ENCODE results near the gene DPYSL4. TPM values are rescaled to one million over a fixed set of nuclear protein-coding genes. Genes with fewer than 3 reads are reported as not detected.

The DPYSL4 gene
- polyA plus RNA-seq, 5 donors: 8.0 to 13.5 (median 12.4) TPM

DNA sequence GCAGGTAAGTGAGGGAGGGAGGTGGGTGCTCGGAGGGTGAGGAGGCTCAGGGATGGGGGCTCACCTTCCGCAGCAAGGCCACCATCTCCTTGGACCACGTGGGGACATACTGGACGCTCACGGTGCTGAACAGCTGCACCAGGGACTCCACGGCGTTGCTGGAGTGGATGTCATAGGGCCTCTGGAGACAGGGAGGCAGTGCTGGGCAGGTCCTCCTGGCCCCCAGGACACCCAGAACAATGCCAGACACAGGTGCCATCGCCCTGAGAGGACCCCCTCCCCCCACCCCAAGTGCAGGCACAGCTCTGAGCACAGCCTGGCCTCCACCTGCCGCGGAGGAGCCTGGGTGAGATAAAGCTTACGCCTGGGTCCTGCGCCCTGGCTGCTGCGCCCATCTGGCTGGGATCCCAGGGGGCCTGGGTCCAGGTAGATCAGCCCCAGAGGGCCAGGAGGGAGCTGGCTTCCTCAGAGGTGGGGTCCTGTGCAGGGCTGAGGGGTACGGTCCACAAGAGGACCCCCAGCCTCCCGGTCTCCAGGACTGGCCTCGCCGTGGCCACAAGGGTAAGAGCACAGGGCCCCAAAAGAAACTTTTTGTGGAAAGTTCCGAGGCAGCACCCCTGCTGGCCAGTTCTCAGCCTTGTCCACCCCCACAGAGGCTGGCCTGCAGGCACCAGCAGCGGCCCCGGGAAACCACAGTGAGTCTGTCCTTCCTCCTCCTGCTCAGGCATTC is 37.8 kb downstream of the DPYSL4 start:
- DNase-seq: no peak

DNA sequence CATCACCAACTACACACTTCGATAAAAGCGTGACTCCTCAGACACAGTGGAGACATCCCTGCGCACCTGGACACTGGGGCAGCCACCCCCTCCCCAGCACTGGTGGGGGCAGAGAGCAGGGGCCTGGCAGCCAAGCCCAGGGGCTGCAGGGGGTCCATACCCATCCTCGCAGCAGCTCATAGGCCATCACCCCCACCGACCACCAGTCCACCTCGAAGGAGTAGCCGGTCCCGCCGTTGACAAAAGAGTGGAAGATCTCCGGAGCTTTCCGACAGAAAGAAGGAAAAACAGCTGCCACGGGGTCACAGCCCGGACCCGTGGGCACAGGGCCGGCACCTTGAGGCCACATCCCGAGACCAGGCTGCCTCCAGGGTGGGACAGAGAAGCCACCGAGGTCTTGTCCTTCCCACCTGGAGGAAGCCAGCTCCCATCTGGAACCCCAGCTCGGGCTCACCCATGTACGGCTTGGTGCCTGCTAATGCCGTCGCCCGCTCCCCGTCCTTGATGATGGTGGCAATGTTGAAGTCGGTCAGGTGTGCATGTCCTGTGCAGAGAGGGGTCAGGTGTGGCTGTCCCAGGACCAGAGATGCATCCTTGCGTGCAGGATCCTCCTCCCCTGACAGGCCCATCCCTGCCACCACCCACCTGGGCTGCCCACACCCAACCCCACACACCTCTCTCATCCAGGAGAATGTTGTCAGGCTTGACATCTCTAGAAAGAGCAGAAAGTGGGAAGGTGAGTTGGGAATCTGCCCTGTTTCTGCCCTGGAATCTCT is 38.5 kb downstream of the DPYSL4 start:
- DNase-seq: no peak

DNA sequence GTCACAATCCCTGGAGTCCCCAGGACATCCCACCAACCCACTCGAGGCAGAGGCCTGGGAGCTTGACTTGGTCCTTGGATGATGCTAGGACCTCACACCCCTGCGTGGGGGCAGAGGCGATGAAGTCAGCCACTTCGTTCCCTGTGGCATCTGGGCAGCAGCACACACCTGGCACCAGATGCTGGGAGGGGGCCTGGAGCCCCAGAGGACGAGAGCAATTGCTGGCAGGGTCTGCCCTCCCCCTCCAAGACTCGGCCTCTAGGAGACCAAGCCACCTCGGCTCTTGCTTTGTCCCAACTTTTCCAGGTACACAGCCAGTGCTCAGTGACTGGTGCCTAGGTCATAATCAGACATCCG is 39.1 kb downstream of the DPYSL4 start:
- DNase-seq: no peak

DNA sequence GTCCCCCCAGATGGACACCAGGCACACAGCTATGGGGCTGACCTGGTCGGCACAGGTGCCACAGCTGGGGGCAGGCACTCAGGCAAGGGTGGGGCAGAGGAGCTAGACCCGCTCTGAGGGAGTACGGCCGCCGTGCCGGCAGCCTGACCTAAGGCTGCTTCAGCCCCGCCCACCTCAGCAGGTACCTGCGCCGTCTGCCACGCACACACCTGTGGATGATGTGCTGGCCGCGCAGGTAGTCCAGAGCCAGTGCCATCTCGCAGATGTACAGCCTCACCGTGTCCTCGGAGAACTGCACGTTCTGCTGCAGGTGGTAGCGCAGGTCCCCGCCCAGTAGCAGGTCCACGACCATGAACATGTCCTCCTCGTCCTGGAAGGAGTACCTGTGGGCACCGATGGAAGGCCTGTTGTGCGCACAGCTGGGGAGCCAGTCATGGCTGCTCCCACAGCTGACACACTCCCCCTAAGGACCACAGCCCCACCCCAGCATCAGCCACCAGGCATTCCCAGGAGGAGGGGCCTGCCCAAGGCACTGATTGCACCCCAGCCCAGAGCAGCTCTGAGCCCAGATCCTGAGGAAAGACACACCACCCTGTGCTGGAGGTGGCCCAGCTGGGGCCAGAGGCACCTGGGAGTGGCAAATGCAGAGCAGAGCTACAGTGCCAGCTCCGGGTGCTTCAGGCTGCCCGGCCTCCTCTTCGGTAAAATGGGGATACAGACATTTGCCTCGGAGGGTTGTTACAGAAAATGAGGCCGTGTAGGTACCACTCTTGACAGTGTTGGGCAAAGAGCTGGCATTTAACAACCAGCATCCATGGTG is 40.0 kb downstream of the DPYSL4 start:
- DNase-seq: no peak

DNA sequence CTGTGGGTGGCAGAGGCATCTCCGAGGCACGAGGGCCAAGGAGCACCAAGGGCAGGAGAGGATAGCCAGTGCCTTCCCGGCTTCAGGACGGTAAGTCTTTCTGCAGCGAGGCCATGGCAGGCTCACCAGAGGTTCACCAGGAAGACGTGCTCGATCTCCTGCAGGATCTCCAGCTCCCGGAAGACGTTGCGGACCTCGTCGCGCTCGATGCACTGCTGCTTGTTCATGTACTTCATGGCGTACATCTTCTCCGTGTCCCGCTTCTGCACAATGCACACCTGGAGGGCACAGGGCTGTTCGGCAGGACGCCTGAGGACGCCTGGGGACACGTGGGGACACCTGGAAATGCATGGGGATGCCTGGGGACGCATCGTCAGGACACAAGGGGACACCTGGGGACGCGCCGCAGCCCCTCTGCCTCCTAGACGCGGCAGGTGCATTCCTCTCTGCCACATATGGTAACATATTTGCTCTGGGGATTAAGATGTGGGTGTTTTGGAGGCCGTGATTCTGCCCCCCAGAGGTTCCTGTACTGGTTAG is 41.2 kb downstream of the DPYSL4 start:
- DNase-seq: no peak

DNA sequence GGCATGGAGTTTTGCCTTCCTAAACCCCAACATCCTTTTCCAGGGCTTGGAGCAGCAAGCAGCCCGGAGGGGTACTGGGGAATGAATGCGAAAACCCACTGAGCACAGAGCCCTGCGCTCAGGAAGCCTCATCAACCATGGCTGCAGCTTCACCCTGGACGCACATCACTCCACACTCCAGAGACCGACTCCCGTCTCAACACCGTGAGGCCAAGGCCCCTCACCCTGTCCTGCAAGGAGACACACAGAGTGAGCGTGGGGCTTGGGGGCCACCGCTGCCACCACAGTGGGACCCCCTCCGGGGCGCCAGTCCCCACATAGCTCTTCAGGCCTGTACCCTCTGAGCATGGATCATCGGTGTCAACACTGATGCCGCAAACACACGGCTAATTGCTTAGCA is 41.9 kb downstream of the DPYSL4 start:
- DNase-seq: no peak

DNA sequence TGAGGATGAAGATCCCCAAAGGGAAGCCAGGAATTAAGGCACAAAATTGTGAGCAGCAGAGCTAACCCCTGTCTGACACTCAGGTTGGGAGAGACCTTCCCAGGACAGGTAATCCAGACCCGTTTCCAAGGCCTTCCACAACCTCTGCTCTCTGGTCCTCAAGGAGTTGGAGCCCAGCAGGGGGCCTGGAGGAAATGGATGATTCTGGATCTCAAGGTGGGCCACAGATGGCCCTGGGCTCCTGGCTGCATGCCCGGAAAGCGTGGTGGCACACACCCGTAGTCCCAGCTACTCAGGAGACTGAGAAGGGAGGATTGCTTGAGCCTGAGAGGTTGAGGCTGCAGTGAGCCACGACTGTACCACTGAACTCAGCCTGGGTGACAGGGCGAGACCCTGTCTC is 42.3 kb downstream of the DPYSL4 start:
- DNase-seq: no peak

DNA sequence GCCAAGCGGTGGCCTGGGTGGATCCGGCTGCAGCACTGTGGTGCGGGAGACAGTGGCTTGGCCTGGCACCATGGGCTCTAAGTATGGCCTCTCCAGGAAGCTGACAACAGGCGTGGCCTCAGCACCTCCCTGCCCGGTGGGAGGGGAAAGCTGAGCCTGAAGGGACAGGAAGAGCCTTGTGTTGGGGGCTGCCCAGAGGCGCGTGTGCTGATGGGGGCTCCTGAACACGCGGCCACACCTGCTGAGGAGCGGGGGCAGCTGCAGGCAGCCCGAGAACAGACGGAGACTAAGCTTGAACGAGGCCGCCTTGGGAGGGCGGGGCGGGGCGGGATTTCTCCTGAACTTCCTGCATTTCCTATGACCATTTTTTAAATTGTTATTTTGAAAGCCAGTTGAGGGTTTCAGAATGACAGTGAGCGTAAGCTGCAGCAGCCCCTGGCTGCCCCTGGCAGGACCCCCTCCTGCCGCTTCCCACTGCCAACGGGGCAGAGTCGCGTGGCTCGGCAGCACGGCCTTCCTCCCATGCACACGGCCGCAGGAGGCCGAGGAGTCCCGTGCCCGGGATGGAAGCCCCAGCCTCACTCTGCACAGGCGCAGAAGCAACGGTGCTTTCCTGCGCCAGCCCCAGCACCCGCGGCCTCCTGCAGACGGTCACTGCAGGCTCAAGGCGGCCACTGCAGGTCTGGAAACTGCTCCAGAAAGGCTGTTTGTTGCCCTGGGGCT is 43.2 kb downstream of the DPYSL4 start:
- DNase-seq: no peak

DNA sequence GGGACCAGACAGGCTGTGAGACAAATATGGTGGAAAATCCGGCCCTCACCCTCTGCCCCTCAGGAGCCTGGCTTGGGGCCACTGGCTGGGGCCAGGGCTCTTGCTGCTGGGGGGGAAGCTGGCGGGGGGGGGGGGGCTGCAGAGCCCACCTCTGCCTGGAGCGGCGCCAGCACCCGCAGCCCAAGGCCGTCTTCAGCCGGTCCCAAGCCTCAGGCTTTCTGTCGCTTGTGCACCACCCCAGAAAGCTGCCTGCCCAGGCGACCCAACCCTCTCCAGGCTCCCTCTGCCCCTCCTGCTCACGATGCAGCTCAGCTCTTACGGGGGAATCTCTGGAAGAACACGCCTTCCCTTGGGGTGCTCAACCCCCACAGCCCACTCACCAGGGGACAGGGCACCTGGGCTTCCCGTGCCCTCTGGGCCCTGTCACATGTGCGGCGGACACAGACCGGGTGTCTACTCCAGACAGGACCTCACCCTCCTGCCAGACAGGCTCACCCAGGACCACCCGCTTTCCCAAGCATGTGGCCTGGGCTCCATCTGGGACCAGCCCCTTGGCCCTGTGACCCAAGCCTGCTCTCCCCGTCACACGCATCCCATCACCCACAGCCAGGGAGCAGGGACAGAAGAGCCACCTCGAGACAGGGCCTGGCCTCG is 43.9 kb downstream of the DPYSL4 start:
- no peak for DNase-seq

DNA sequence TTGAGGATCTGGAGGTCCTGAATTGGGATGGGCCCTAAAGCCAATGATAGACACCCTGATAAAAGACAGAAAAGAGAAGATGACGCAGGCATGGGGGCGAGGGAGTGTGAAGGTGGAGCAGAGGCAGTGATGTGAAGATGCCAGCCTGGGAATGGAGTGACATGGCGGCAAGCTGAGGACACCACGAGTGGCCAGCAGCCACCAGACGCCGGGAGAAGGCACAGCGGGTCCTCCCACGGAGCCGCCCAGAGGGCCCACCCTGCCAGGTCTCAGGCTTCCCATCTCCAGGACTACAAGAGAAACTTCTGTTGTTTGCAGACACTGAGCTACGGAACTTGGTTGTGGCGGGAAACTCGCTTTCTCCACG is 44.9 kb downstream of the DPYSL4 start:
- no peak for DNase-seq

DNA sequence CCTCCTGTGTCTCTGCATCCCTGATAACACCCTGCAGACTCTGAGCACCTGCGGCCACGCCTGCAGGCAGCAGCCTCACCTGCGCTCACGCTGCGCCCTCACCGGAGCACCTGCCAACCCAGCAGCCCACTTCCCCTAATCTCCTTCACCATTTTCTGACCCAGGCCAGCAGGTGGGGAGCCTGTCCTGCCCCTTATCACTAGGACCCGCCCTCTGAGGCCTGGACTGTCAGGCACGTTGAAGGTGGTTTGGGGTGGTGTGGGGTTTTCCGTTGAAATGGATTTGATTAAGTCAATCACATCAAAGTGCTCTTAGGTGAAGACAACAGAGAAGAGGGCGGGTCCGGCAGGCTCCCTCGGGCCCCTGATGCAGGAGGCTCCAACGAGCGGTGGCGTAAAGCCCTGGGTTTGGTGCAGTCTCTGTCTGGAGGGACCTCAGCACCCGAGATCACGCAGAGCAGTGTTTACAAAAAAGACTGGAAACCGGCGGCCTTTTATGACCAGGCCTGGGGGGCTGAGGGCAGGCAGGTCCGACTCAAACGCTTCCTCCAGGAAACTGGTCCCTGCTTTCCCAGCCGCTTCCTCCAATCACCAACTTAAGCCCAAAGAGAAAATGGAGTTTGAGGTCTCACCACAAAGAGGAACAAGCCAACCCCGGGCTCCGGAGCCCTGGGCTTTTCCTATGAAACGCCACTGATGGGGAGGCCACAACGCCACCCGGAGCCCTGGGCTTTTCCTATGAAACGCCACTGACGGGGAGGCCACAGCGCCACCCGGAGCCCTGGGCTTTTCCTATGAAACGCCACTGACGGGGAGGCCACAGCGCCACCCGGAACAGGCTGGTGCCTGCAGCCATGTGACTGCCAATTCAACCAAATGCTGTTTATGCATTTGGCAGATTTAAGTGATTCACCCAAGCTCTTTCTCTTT is 45.5 kb downstream of the DPYSL4 start:
- DNase-seq: no peak

DNA sequence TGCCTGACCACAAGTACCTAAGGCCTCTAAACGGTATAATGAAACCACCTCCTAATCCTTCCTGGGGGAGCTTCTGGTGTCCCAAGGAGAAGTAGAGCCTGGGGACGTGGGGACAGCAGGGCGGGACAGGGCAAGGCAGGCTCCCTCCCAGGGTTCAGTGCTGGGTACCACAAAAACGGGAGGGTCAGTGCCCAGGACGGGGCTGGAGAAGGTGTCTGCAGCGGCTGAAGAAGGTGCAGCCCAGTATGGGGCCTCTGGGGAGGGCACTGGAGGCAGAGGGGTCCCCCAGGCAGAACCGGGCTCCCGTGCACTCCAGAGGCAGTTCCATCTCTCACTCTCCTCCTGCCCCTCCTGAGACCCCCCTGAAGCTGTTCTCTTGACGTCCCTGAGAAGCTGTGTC is 46.2 kb downstream of the DPYSL4 start:
- DNase-seq: no peak

DNA sequence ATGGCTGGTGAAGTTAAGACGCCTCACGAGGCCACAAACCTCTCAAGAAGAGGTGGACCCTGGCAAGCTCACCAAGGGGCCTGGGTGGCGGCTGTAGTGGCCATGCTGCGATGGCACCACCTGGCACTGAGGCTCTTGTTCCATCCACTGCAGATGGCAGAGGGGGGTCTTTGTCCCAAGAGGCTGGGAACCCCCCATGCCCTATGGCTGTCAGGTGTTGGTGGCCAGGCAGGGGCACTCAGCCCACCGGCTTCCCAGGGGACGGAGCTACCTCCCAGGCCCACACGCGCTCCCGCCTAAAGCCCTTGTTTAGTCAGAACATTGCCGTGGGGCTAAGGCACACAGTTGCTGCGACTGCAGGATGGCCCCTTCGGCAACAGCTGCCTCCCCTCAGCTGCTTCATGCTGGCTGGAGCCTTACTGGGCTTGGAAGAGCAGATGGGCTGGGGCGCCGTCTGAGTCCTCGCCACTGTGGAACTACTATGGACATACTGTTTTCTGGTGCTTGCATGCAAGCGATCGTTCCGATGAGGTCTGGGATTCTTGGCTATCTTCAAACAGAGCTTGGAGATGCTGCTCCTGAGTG is 46.8 kb downstream of the DPYSL4 start:
- no peak for DNase-seq

DNA sequence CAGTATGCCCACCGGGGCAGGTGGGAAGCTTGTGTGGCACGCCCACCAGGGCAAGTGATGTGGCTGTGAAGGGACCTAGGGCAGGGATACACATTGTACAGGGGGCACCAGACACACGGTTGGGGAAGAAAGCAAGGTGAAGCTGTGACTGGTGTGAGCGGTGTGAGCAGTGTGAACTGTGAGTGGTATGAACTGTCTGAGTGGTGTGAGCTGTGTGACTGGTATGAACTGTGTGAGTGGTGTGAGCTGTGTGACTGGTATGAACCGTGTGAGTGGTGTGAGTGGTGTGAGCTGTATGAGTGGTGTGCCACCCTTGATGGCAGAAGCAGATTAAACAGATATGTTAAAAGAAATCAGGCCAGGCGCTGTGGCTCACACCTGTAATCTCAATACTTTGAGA is 48.1 kb downstream of the DPYSL4 start:
- no peak for DNase-seq

DNA sequence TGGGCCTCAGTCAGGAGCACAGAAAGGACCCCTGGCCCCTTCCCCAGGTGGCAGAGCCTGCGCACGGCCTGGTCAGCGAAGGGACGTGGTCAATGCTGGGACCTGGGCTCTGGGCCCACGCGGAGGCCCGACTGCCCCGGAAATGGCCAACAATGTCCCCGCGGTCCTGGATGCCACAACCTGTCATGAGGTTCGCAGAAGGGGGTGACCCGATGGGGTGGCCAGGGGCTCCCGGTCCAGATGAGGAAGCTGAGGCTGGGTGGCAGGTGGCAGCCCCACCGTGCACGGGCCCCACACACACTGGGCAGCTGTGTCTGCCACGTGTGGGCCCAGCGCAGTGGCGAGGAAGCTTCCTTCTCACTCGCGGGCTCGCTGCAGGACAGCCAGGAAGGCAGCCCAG is 49.4 kb downstream of the DPYSL4 start:
- DNase-seq: no peak

DNA sequence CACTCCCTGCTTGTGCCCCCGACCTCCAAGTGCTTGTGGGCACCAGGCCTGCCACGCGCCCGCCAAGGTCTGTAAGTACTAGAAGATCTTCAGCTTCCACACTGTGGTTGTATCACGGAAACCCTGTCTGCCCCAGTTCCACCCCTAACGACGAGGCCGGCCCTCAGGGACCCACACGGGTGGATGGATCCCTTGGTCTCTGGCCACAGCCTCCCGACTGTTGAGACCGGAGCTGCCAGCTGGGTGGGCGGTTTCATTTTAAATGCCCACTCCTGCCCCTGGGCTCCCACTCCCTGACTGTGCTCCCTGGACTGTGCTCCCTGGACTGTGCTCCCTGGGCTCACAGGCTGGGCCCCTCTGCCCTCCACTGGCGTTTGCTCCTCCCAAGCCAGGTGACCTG is 50.1 kb downstream of the DPYSL4 start:
- DNase-seq: no peak

DNA sequence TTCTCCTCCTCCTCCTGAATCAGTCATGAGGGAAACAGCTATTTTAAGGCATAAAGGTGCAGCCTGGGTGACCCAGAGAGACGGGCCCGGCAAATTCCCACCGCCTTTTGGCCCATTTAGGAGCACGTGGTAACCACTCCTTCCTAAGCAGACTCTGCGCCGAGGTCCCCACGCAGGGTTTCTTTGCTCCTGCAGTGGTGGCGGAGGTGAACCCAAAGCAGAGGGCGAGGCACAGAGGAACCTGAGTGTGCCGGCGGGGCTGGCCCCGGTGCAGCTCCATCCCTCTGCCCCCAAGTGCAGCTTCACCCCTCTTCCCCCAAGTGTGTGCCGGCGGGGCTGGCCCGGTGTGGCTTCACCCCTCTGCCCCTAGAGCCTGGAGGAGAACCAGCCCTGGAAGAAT is 50.6 kb downstream of the DPYSL4 start:
- DNase-seq: no peak

DNA sequence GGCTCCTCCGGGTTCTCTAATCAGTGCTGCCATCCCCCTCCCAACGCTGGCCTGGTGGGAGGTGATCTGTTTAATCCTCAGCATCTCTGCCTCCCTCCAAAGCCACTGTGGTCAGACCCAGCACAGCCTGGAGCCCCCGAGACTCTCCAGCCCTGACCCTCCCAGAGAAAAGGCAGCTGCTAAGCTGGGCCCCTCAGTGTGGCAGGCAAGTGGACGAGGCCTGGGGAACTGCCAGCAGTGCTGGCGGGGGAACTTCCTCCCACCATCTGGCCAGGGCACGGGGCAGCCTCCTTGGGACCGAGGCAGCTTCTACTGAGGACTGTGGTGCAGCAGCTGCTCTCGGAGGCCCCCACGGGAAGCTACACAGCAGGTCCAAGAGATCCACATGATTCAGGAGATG is 51.1 kb downstream of the DPYSL4 start:
- DNase-seq: no peak

DNA sequence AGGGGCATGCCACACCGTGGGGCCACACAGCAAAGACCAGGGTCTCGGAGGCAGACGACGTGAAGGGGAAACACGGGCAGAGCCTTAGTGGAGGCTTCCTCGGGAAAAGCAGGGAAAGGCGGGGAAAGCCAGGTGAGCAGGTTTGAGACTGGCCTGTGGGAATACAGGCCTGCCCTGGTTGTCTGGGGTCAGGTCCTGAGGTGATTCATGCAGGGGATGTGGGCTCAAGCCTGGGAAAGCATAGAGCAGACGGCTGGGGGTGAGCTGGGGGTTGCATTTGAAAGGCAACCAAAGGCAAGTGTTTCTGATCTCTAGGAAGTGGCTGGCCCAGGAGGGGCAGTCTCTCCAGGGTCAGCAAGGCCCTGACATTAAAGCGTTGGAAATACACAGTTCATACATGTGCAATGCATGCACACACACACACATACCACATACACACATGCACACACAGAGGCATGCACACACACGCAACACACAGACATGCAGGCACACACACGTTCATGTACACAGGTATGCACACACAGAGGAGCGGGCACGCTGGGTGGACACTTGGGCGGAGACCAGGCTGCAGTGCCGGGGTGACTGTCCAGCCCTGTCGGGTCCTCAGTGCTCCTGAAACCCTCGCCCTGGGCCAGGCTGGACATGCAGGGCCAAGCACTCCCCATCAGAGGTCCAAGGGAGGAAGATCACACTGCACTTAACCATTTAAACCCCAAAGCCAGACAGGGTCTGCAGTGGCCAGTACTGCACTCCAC is 51.8 kb downstream of the DPYSL4 start:
- DNase-seq: no peak
